Bone marrow (tissue), 2 donors: ENCODE results near the gene NYNRIN.

Experiments
- DNase-seq, 2 donors: peaks; one replicate each; lab custom pipeline; 2025; lab: John Stamatoyannopoulos, UW

NYNRIN gene

GRCh38 chr14:24415421-24416253 is 16.8 kb downstream of the NYNRIN start:
- no peak for DNase-seq

- DNase-seq = no peak
These were observed 17.6 kb downstream of the NYNRIN start for GRCh38 chr14:24416254-24416931.

- DNase-seq = no peak
These were observed 18.3 kb downstream of the NYNRIN start for GRCh38 chr14:24416932-24417619.

GRCh38 chr14:24417832-24418491 is 19.2 kb downstream of the NYNRIN start:
- no peak for DNase-seq

GRCh38 chr14:24418492-24418873 is 19.7 kb downstream of the NYNRIN start:
- no peak for DNase-seq

- DNase-seq = peak in 1 of 2 donors; percentile 28
These were observed 23.5 kb downstream of the NYNRIN start for GRCh38 chr14:24422261-24422660.

- peak in 1 of 2 donors; percentile 20 for DNase-seq
These were observed 24.1 kb downstream of the NYNRIN start for GRCh38 chr14:24422694-24423601.

- DNase-seq = peak in 1 of 2 donors; percentile 1
These were observed 26.9 kb downstream of the NYNRIN start for GRCh38 chr14:24425704-24426103.

GRCh38 chr14:24426150-24426911 is 27.5 kb downstream of the NYNRIN start:
- no peak for DNase-seq

GRCh38 chr14:24426912-24427536 is 28.2 kb downstream of the NYNRIN start:
- peak in 1 of 2 donors; percentile 34 for DNase-seq

- no peak for DNase-seq
These were observed 29.0 kb downstream of the NYNRIN start for GRCh38 chr14:24427537-24428508.

GRCh38 chr14:24428628-24429394 is 30.0 kb downstream of the NYNRIN start:
- no peak for DNase-seq

GRCh38 chr14:24429395-24430142 is 30.8 kb downstream of the NYNRIN start, which contains the start of the genes CBLN3 and KHNYN:
Gene CBLN3 (minus strand): TSS chr14:24429668. CDS start chr14:24429054, 614 bp downstream.
Gene KHNYN (plus strand): TSS chr14:24429954. CDS start chr14:24430731, 777 bp downstream.
- peak; percentile 76 to 89 for DNase-seq

- DNase-seq = peak; percentile 24 to 74
These were observed 31.4 kb downstream of the NYNRIN start for GRCh38 chr14:24430143-24430681.

GRCh38 chr14:24430682-24431568 is 32.1 kb downstream of the NYNRIN start:
- DNase-seq = peak in 1 of 2 donors; percentile 4
